Measurements from ENCODE around the gene CCR3. TPM values are rescaled to one million over a fixed set of nuclear protein-coding genes. Genes with fewer than 3 reads are reported as not detected.

CCR3 gene
- total RNA-seq, 1 experiment from 2014 or later: not detected

GRCh38 chr3:46276497-46277099 lies 34.3 kb downstream of the CCR3 start:
- Histone ChIP-seq H3K27ac (ENCODE audit: low read depth, low read length, poor library complexity, severe bottlenecking) (no peak overlapping the region), H3K9me3 (ENCODE audit: low read depth, low read length, poor library complexity, severe bottlenecking) (no peaks in the 10 kb centered on the region), H3K27me3 (replicated peaks; ENCODE audit: insufficient read depth, low read depth, low read length, poor library complexity) (no peaks in the 10 kb centered on the region), H3K4me1 (ENCODE audit: insufficient read depth, low read length, poor library complexity, severe bottlenecking) (no peaks in the 10 kb centered on the region), H3K36me3 (ENCODE audit: insufficient read depth, low read length, poor library complexity, severe bottlenecking) (no peaks in the 10 kb centered on the region), H3K4me3 (ENCODE audit: low read depth, low read length, poor library complexity, severe bottlenecking) (no peak overlapping the region)
- ChIA-PET CTCF (no interaction called here), POLR2A (ENCODE audit: low non-redundant PET) (no interaction called here)
- intact Hi-C loops (cut with micrococcal nuclease; ENCODE audit: unreplicated experiment): no loop called here
- DNase-seq (ENCODE audit: low spot score): peak; percentile 3
- no TSS peak for BruUV-seq (replicated peaks)
- no peak for TF ChIP-seq EZH2 (IDR thresholded peaks at IDR 0.05; ENCODE audit: borderline replicate concordance, low read depth, low read length, poor library complexity, severe bottlenecking)
- TF ChIP-seq CTCF (conservative IDR thresholded peaks at IDR 0.05; ENCODE audit: low read depth, low read length): peak; percentile 49

- intact Hi-C loops (cut with micrococcal nuclease; ENCODE audit: unreplicated experiment): no loop called here
- H3K9me3 ChIP-seq (ENCODE audit: low read depth, low read length, poor library complexity, severe bottlenecking): no peaks in the 10 kb centered on the region
- CTCF ChIA-PET: no interaction called here
These were observed 35.2 kb downstream of the CCR3 start for GRCh38 chr3:46277476-46277875.

GRCh38 chr3:46278816-46279672 lies 36.8 kb downstream of the CCR3 start:
- POLR2A ChIA-PET (ENCODE audit: low non-redundant PET): no interaction called here
- no peak for DNase-seq (ENCODE audit: low spot score)
- Histone ChIP-seq H3K4me1 (ENCODE audit: insufficient read depth, low read length, poor library complexity, severe bottlenecking) (no peaks in the 10 kb centered on the region), H3K36me3 (ENCODE audit: insufficient read depth, low read length, poor library complexity, severe bottlenecking) (no peaks in the 10 kb centered on the region), H3K27ac (ENCODE audit: low read depth, low read length, poor library complexity, severe bottlenecking) (no peak overlapping the region), H3K9me3 (ENCODE audit: low read depth, low read length, poor library complexity, severe bottlenecking) (no peaks in the 10 kb centered on the region), H3K4me3 (ENCODE audit: low read depth, low read length, poor library complexity, severe bottlenecking) (no peak overlapping the region), H3K27me3 (replicated peaks; ENCODE audit: insufficient read depth, low read depth, low read length, poor library complexity) (no peaks in the 10 kb centered on the region)
- CTCF ChIA-PET: no interaction called here
- BruUV-seq (replicated peaks): no TSS peak
- intact Hi-C loops (cut with micrococcal nuclease; ENCODE audit: unreplicated experiment): no loop called here
- TF ChIP-seq CTCF (conservative IDR thresholded peaks at IDR 0.05; ENCODE audit: low read depth, low read length) (no peak), EZH2 (IDR thresholded peaks at IDR 0.05; ENCODE audit: borderline replicate concordance, low read depth, low read length, poor library complexity, severe bottlenecking) (no peak)

More at GRCh38 chr3:46277476-46277875, 35.2 kb downstream of the CCR3 start:
- Histone ChIP-seq H3K4me1 (ENCODE audit: insufficient read depth, low read length, poor library complexity, severe bottlenecking) (no peaks in the 10 kb centered on the region), H3K27ac (ENCODE audit: low read depth, low read length, poor library complexity, severe bottlenecking) (no peak overlapping the region), H3K4me3 (ENCODE audit: low read depth, low read length, poor library complexity, severe bottlenecking) (no peak overlapping the region), H3K27me3 (replicated peaks; ENCODE audit: insufficient read depth, low read depth, low read length, poor library complexity) (no peaks in the 10 kb centered on the region), H3K36me3 (ENCODE audit: insufficient read depth, low read length, poor library complexity, severe bottlenecking) (no peaks in the 10 kb centered on the region)
- POLR2A ChIA-PET (ENCODE audit: low non-redundant PET): no interaction called here
- TF ChIP-seq CTCF (conservative IDR thresholded peaks at IDR 0.05; ENCODE audit: low read depth, low read length): no peak
- no peak for TF ChIP-seq EZH2 (IDR thresholded peaks at IDR 0.05; ENCODE audit: borderline replicate concordance, low read depth, low read length, poor library complexity, severe bottlenecking)
- no TSS peak for BruUV-seq (replicated peaks)
- no peak for DNase-seq (ENCODE audit: low spot score)

Data from A673 (cell line).